ENCODE data around the gene ITGB1BP1.

GRCh38 chr2:9374071-9374730 lies 49.1 kb downstream of the ITGB1BP1 start:
- TF ChIP-seq POLR2A (IDR thresholded peaks at IDR 0.05; ENCODE audit: insufficient read depth in 1 of 2, low read depth in 2 of 2, low read length in 2 of 2): no peak
- no peak for TF ChIP-seq JUND (CRISPR knock-in tag; IDR thresholded peaks at IDR 0.05)
- no peak for TF ChIP-seq POLR2AphosphoS5 (IDR thresholded peaks at IDR 0.05; ENCODE audit: low read depth, low read length)
- TF ChIP-seq ZNF326 (CRISPR knock-in tag; IDR thresholded peaks at IDR 0.05; ENCODE audit: borderline replicate concordance): no peak
- TF ChIP-seq ZKSCAN8 (CRISPR knock-in tag; IDR thresholded peaks at IDR 0.05; ENCODE audit: borderline replicate concordance): no peak
- TF ChIP-seq REST (IDR thresholded peaks at IDR 0.05; ENCODE audit: borderline replicate concordance in 1 of 2, low read depth in 1 of 2, low read length in 2 of 2): no peak

Measured in HepG2 (cell line).